ENCODE results near the gene UGT1A6.

DNA sequence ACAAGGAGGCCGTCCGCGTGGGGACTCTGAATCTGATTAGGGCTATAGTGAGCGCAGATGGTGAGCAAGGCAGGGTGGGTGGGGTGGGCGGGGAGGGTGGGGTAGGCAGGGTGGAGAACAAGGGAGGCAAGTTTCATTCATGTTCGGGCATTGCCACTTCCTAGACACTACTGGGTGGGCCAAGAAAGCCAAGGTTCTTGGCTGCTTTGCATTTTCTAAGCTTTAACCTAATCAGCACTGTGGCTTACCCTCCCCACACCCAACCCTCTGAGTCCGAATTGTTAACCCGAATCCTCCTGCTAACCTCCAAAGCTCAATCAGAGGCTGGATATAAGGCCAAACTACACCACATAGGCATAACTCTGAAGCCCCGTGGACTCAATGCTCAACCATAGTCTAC, 103.6 kb downstream of the UGT1A6 start:
- TF ChIP-seq NFYB (CRISPR knock-in tag; IDR thresholded peaks at IDR 0.05) (no peak), SIN3A (IDR thresholded peaks at IDR 0.05; ENCODE audit: borderline replicate concordance, low read depth, low read length) (no peak), DNMT1 (CRISPR knock-in tag; IDR thresholded peaks at IDR 0.05) (no peak), ZNF260 (CRISPR knock-in tag; IDR thresholded peaks at IDR 0.05; ENCODE audit: borderline replicate concordance, low read depth) (no peak)
- TF ChIP-seq, protein P1, sequence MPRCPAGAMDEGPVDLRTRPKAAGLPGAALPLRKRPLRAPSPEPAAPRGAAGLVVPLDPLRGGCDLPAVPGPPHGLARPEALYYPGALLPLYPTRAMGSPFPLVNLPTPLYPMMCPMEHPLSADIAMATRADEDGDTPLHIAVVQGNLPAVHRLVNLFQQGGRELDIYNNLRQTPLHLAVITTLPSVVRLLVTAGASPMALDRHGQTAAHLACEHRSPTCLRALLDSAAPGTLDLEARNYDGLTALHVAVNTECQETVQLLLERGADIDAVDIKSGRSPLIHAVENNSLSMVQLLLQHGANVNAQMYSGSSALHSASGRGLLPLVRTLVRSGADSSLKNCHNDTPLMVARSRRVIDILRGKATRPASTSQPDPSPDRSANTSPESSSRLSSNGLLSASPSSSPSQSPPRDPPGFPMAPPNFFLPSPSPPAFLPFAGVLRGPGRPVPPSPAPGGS (CRISPR knock-in tag; IDR thresholded peaks at IDR 0.05): no peak

Data from HepG2 (cell line).